Left renal cortex interstitium (tissue), 4 donors: ENCODE measurements around the gene MBD3L5. TPM values are rescaled to one million over a fixed set of nuclear protein-coding genes. Genes with fewer than 3 reads are reported as not detected.
"Not testable (repeated sequence)": the region's sequence is repeated elsewhere in the genome, so short reads cannot be mapped to it uniquely, and the experiment has no call there.

ENCODE experiments used
- DNase-seq, 4 donors: peaks; one replicate each; pipeline ENCODE4 v3.0.0-alpha.2; 2013; ENCODE audit warnings: low read depth in 4 of 4, low spot score in 2 of 4, missing footprints in 1 of 4
- polyA plus RNA-seq, 4 donors: library from polyadenylated mRNA; unstranded; fragments of 120-200 nt; gene quantifications; one replicate each; pipeline ENCODE4 v1.2.1, GENCODE V29; 2013; ENCODE audit not compliant: insufficient read length in 4 of 4

MBD3L5 gene
- not detected for polyA plus RNA-seq

GRCh38 chr19:7030278-7030677 is at the start of gene MBD3L5:
TSS of gene MBD3L5 (plus strand) at chr19:7030578. CDS start at chr19:7030612, 34 bp downstream.
- not testable (repeated sequence) for DNase-seq

- no peak for DNase-seq
These were observed 46.9 kb upstream of the MBD3L5 start for GRCh38 chr19:6983448-6983847.

- DNase-seq = no peak
These were observed 42.5 kb upstream of the MBD3L5 start for GRCh38 chr19:6987850-6988249.

GRCh38 chr19:6988257-6988656 is 42.1 kb upstream of the MBD3L5 start:
- DNase-seq = no peak

- DNase-seq = no peak
These were observed 35.3 kb upstream of the MBD3L5 start for GRCh38 chr19:6995054-6995453.

GRCh38 chr19:6996810-6997209 is 33.6 kb upstream of the MBD3L5 start:
- DNase-seq = no peak

GRCh38 chr19:6997679-6998445 is 32.5 kb upstream of the MBD3L5 start:
- no peak for DNase-seq

- no peak for DNase-seq
These were observed 30.4 kb upstream of the MBD3L5 start for GRCh38 chr19:6999933-7000332.

- no peak for DNase-seq
These were observed 30.0 kb upstream of the MBD3L5 start for GRCh38 chr19:7000333-7000732.

GRCh38 chr19:7000816-7001215 is 29.6 kb upstream of the MBD3L5 start:
- no peak for DNase-seq

GRCh38 chr19:7004313-7004931 is 26.0 kb upstream of the MBD3L5 start:
- DNase-seq = peak in 2 of 4 donors; percentile 2 to 17

- DNase-seq = no peak
These were observed 24.2 kb upstream of the MBD3L5 start for GRCh38 chr19:7006135-7006704.

- DNase-seq = no peak
These were observed 22.5 kb upstream of the MBD3L5 start for GRCh38 chr19:7007859-7008258.

- DNase-seq = no peak
These were observed 19.4 kb upstream of the MBD3L5 start for GRCh38 chr19:7010722-7011593.

GRCh38 chr19:7013678-7014077 is 16.7 kb upstream of the MBD3L5 start:
- no peak for DNase-seq

GRCh38 chr19:7018828-7019227 is 11.6 kb upstream of the MBD3L5 start:
- no peak for DNase-seq

GRCh38 chr19:7021331-7021730 is 9.0 kb upstream of the MBD3L5 start, which contains the start of gene MBD3L2B:
TSS of gene MBD3L2B (minus strand) at chr19:7021431. CDS start at chr19:7021397, 34 bp downstream.
- DNase-seq = not testable (repeated sequence)

- DNase-seq = not testable (repeated sequence)
These were observed 1.6 kb upstream of the MBD3L5 start for GRCh38 chr19:7028790-7029189.

- not testable (repeated sequence) for DNase-seq
These were observed 9.7 kb downstream of the MBD3L5 start, which contains the start of gene MBD3L4 for GRCh38 chr19:7040079-7040478. TSS of gene MBD3L4 (minus strand) at chr19:7040179. CDS start at chr19:7040144, 35 bp downstream.

GRCh38 chr19:7041563-7041962 is 11.2 kb downstream of the MBD3L5 start:
- not testable (repeated sequence) for DNase-seq
